ENCODE data around the gene MLYCD.

Gene MLYCD

DNA sequence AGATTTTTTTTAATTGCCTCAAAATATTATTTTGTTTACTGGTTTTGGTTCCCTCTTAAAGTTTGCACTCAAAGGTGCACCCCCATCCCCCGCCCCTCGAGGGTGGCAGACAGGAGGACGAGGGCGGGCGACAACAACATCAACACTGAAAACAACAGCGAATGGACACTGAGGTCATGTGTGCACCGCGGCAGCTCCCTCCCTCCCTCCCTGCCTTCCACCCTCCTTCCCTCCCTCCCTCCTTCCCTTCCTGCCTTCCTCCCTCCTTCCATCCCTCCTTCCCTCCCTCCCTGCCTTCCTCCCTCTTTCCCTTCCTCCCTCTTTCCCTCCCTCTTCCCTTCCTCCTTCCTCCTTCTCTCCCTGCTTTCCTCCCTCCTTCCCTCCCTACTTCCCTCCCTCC, 52.6 kb downstream of the MLYCD start:
- H3K4me1 ChIP-seq (ENCODE audit: insufficient read depth, poor library complexity, severe bottlenecking), result peaks cover 10% of the 10 kb centered on the region
- DNase-seq (ENCODE audit: low spot score) (no peak), ATAC-seq (ENCODE audit: low read depth) (no peak)
- no peaks in the 10 kb centered on the region for H3K27me3 ChIP-seq (ENCODE audit: insufficient read depth, poor library complexity, severe bottlenecking)
- H3K36me3 ChIP-seq (ENCODE audit: low read depth), result no peaks in the 10 kb centered on the region
- no peaks in the 10 kb centered on the region for H3K9me3 ChIP-seq (ENCODE audit: severe bottlenecking)
- TF ChIP-seq, protein P1, sequence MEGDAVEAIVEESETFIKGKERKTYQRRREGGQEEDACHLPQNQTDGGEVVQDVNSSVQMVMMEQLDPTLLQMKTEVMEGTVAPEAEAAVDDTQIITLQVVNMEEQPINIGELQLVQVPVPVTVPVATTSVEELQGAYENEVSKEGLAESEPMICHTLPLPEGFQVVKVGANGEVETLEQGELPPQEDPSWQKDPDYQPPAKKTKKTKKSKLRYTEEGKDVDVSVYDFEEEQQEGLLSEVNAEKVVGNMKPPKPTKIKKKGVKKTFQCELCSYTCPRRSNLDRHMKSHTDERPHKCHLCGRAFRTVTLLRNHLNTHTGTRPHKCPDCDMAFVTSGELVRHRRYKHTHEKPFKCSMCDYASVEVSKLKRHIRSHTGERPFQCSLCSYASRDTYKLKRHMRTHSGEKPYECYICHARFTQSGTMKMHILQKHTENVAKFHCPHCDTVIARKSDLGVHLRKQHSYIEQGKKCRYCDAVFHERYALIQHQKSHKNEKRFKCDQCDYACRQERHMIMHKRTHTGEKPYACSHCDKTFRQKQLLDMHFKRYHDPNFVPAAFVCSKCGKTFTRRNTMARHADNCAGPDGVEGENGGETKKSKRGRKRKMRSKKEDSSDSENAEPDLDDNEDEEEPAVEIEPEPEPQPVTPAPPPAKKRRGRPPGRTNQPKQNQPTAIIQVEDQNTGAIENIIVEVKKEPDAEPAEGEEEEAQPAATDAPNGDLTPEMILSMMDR (IDR thresholded peaks at IDR 0.05; ENCODE audit: poor library complexity, severe bottlenecking), result no peak
- H3K27ac ChIP-seq (ENCODE audit: poor library complexity, severe bottlenecking), result no peak overlapping the region
- H3K4me3 ChIP-seq (ENCODE audit: severe bottlenecking), result no peak overlapping the region

DNA sequence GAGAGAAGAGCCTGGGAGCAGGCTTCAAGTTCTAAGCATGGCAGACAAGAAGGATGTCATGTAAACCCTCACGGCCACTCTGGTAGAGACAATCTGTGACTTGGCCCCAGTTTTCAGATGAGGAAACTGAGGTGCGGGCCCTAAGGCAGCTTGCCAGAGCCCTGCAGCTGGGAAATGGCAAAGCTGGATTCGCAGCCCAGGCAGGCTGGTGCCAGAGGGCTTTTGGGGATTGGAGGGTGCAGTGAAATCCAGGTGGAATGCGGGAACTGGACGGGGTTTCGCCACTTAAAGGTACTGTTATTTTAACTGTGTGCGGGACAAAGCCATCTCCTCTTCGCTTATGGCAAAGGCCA, 53.6 kb downstream of the MLYCD start:
- Histone ChIP-seq H3K27ac (ENCODE audit: poor library complexity, severe bottlenecking) (peak overlapping the region; percentile 68), H3K36me3 (ENCODE audit: low read depth) (no peaks in the 10 kb centered on the region), H3K4me3 (ENCODE audit: severe bottlenecking) (peak overlapping the region; percentile 50), H3K9me3 (ENCODE audit: severe bottlenecking) (no peaks in the 10 kb centered on the region), H3K4me1 (ENCODE audit: insufficient read depth, poor library complexity, severe bottlenecking) (peaks cover 10% of the 10 kb centered on the region), H3K27me3 (ENCODE audit: insufficient read depth, poor library complexity, severe bottlenecking) (no peaks in the 10 kb centered on the region)
- no peak for DNase-seq (ENCODE audit: low spot score)
- ATAC-seq (ENCODE audit: low read depth), result peak; percentile 13
- TF ChIP-seq, protein P1 (IDR thresholded peaks at IDR 0.05; ENCODE audit: poor library complexity, severe bottlenecking), result no peak

DNA sequence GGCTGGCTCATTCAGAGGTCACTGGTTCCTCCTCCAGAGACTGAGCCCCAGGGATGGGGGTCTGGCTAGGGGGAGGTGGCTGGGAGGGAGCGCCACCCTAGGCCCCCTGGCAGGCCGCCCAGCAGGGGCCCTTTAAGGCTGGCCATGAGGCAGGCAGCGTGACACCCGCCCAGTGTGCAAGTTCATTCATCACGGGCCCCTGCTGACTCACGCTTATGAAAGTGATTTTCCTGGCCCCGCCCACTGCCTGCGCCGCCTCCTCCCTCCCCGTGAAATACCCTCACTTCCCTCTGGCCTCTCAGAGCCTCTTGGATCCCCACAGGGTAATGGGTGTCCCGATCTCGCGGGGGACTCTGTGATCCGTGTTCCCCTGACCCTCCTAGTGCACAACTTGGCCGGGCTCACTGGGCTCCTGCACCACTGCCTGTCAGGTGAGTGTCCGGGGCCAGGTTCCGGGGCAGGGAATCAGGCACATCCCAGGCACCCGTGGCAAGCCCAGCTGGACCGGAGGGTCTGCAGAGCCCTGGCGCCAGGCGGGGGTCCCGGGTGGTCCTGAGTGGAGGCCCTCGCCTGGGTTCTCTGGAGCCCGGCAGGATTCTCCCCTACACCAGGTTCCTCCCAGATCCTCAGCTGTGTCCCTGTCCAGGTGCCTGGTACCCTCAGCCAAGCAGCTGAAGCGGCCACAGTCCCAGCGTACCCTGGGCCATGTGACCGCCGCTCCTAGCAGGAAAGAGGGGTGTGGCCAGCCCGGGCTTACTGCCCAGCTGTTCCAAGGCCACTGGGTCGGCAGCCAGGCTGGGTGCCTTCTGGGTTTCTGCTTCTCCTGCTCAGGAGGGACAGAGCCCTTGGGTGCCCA, 54.3 kb downstream of the MLYCD start, which contains the start of gene OSGIN1:
OSGIN1 (plus strand) TSS at position 301 of the 856 bp plus-strand sequence. CDS start 4,432 bp downstream, outside the sequence.
- DNase-seq (ENCODE audit: low spot score) (peak; percentile 95), ATAC-seq (ENCODE audit: low read depth) (peak; percentile 86)
- no peaks in the 10 kb centered on the region for H3K36me3 ChIP-seq (ENCODE audit: low read depth)
- no peaks in the 10 kb centered on the region for H3K9me3 ChIP-seq (ENCODE audit: severe bottlenecking)
- peak within 1 kb of the TSS; percentile 68 for H3K27ac ChIP-seq (ENCODE audit: poor library complexity, severe bottlenecking)
- no peaks in the 10 kb centered on the region for H3K27me3 ChIP-seq (ENCODE audit: insufficient read depth, poor library complexity, severe bottlenecking)
- peaks cover 10% of the 10 kb centered on the region for H3K4me1 ChIP-seq (ENCODE audit: insufficient read depth, poor library complexity, severe bottlenecking)
- TF ChIP-seq, protein P1 (IDR thresholded peaks at IDR 0.05; ENCODE audit: poor library complexity, severe bottlenecking), result no peak
- H3K4me3 ChIP-seq (ENCODE audit: severe bottlenecking), result peak within 1 kb of the TSS; percentile 50

DNA sequence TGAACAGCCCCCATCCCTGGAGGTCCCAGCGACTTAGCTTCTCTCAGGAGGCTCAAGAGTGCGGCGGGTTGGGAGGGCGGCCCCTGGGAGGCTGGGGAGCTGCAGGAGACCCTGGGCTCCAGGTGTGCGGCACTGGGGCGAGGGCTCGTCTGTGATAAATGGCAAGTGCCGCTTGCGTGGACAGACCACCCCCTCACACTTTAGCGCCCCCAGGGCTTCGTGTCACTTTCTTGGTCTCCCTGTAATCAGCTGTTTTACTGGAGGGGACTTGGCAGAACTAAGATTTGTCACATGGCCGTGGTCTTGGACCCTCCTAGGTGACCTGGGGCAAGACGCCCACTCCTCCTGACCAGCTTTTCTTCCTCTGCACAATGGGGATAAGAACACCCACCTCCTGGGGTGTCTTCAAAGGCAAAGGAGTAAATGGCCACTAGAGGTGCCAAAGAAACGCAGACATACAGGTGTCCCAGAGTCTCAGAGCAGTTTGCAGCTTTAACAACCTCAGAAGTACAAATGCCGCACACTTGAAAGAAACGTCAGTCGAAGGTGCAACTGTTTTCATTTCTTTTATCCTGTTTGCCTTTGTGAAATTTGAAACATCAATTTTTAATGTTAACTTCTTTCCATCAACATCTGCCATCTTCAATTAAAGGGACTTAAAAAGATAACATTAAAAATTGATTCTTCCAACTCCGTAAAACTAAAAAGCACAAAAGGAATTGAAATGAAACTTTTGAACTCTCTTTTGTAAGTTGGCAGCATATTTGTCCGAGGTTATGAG, 55.1 kb downstream of the MLYCD start:
- H3K36me3 ChIP-seq (ENCODE audit: low read depth), result 0 out of 2 replicates have a peak, but pooled peaks cover 1% of the 10 kb centered on the region
- ATAC-seq (ENCODE audit: low read depth) (peak; percentile 42; the same call in 2 of the 3 replicates), DNase-seq (ENCODE audit: low spot score) (no peak)
- H3K9me3 ChIP-seq (ENCODE audit: severe bottlenecking), result no peaks in the 10 kb centered on the region
- H3K27me3 ChIP-seq (ENCODE audit: insufficient read depth, poor library complexity, severe bottlenecking), result no peaks in the 10 kb centered on the region
- peak overlapping the region; percentile 50 for H3K4me3 ChIP-seq (ENCODE audit: severe bottlenecking)
- H3K4me1 ChIP-seq (ENCODE audit: insufficient read depth, poor library complexity, severe bottlenecking), result peaks cover 10% of the 10 kb centered on the region
- TF ChIP-seq, protein P1 (IDR thresholded peaks at IDR 0.05; ENCODE audit: poor library complexity, severe bottlenecking), result peak; percentile 84
- H3K27ac ChIP-seq (ENCODE audit: poor library complexity, severe bottlenecking), result peak overlapping the region; percentile 68

All from RWPE2 (cell line).